Measurements from ENCODE around the gene ATP2B2. TPM values are rescaled to one million over a fixed set of nuclear protein-coding genes. Genes with fewer than 3 reads are reported as not detected.

Gene ATP2B2
- total RNA-seq, 1 donor from 2014 or later = not detected

DNA sequence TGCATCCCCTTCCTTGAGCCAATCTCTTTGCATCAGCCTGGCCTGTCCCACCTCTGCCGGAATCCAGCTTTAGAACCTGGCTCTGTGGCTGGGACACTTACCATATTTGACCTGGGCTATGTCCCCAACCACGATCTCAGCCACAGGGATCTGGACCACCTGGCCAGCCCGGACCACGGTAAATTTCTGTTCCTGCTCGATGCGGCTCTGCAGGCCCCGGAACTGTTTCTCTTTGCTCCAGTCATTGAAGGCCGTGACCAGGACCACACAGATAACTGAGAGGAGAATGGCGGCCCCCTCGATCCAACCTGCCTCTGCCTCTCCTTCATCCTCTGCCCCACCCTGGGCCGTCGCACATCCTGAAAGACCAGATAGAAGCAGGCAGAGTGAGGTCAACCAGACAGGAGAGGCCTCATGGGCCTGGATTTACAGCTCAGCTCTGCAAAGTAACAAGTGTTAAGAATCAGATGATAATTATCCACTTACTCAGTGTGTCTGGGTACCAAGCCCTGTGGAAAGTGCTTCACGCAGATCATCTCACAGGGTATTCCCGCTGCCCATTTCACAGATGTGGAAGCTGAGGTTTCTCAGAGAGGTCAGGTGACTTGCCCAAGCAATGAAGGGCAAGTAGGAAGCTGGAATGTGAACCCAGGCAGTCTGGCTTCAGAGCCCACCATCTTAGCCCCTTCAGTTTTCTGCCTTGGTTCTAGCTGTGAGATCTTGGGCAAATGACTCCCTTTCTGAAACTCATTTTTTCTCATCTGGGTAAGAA is 103.2 kb downstream of the ATP2B2 start:
- Mint-ChIP-seq H3K27ac (no peak overlapping the region), H3K4me1 (no peaks in the 10 kb centered on the region), H3K27me3 (ENCODE audit: insufficient read depth, low read depth) (peaks cover 2% of the 10 kb centered on the region), H3K36me3 (no peaks in the 10 kb centered on the region), H3K4me3 (no peak overlapping the region), H3K9me3 (no peaks in the 10 kb centered on the region)
- Histone ChIP-seq H4K20me1 (ENCODE audit: low read depth) (no peaks in the 10 kb centered on the region), H3K4me1 (no peaks in the 10 kb centered on the region), H3K27ac (no peak overlapping the region), H3K4me3 (no peak overlapping the region), H2AFZ (replicated peaks) (no peak overlapping the region), H3K79me2 (ENCODE audit: low read depth) (no peaks in the 10 kb centered on the region), H3K4me2 (no peak overlapping the region), H3K27me3 (no peaks in the 10 kb centered on the region), H3K9me3 (ENCODE audit: low read depth) (no peaks in the 10 kb centered on the region), H3K36me3 (no peaks in the 10 kb centered on the region), H3F3A (ENCODE audit: low read depth) (no peaks in the 10 kb centered on the region), H3K9ac (no peak overlapping the region)
- TF ChIP-seq, protein P1, sequence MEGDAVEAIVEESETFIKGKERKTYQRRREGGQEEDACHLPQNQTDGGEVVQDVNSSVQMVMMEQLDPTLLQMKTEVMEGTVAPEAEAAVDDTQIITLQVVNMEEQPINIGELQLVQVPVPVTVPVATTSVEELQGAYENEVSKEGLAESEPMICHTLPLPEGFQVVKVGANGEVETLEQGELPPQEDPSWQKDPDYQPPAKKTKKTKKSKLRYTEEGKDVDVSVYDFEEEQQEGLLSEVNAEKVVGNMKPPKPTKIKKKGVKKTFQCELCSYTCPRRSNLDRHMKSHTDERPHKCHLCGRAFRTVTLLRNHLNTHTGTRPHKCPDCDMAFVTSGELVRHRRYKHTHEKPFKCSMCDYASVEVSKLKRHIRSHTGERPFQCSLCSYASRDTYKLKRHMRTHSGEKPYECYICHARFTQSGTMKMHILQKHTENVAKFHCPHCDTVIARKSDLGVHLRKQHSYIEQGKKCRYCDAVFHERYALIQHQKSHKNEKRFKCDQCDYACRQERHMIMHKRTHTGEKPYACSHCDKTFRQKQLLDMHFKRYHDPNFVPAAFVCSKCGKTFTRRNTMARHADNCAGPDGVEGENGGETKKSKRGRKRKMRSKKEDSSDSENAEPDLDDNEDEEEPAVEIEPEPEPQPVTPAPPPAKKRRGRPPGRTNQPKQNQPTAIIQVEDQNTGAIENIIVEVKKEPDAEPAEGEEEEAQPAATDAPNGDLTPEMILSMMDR (IDR thresholded peaks at IDR 0.05) = no peak
- no peak for TF ChIP-seq EZH2phosphoT487 (IDR thresholded peaks at IDR 0.05)
- TF ChIP-seq EZH2 (IDR thresholded peaks at IDR 0.05) = no peak
- no peak for DNase-seq (ENCODE audit: low spot score)

DNA sequence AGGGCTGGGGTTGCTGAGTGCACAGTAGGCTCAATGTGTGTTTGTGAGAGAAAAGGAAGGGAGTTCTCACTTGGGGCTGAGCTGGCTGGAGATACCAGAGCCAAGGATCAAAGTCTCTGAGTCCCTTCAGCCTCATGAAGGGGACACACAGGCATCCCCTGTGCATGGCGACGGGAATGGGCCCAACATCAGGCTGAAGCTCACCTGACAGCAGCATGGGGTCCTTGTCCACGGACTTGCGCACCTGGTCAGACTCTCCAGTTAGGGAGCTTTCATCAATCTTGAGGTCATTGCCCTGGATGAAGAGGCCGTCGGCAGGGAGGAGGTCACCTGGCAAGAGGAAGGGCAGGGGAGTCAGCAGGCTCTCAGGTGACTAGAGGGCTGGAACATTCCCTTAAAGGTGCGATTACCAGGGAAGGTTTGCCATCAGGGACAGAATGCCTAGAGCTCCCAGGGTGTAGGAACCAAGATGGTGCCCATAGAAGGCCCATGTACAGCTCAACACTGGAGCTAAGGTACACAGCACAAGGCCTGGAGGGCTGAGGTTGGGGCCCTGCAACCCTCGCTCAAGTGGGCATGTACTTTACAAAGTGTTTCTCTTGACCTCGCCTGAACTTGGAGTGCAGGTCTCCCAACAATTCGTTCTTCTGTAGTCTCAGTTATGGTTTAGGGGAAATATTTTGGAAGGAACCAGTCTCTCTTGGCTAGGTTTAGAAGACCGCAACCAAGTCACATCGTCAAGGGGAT is 104.5 kb downstream of the ATP2B2 start:
- H3K4me1 Mint-ChIP-seq = no peaks in the 10 kb centered on the region
- no peak overlapping the region for H3K4me3 ChIP-seq
- H3K27me3 Mint-ChIP-seq (ENCODE audit: insufficient read depth, low read depth) = peaks cover 2% of the 10 kb centered on the region
- H3K4me2 ChIP-seq = no peak overlapping the region
- H2AFZ ChIP-seq (replicated peaks) = no peak overlapping the region
- no peaks in the 10 kb centered on the region for H3K9me3 ChIP-seq (ENCODE audit: low read depth)
- no peaks in the 10 kb centered on the region for H3K36me3 ChIP-seq
- H3K27ac ChIP-seq = no peak overlapping the region
- no peak for DNase-seq (ENCODE audit: low spot score)
- H3F3A ChIP-seq (ENCODE audit: low read depth) = no peaks in the 10 kb centered on the region
- H3K4me3 Mint-ChIP-seq = no peak overlapping the region
- no peaks in the 10 kb centered on the region for H3K9me3 Mint-ChIP-seq
- TF ChIP-seq, protein P1 (IDR thresholded peaks at IDR 0.05) = no peak
- no peak for TF ChIP-seq EZH2 (IDR thresholded peaks at IDR 0.05)
- no peak for TF ChIP-seq EZH2phosphoT487 (IDR thresholded peaks at IDR 0.05)
- no peaks in the 10 kb centered on the region for H3K79me2 ChIP-seq (ENCODE audit: low read depth)
- H4K20me1 ChIP-seq (ENCODE audit: low read depth) = no peaks in the 10 kb centered on the region
- H3K9ac ChIP-seq = no peak overlapping the region
- no peaks in the 10 kb centered on the region for H3K36me3 Mint-ChIP-seq
- H3K27ac Mint-ChIP-seq = peak overlapping the region; percentile 0
- H3K27me3 ChIP-seq = no peaks in the 10 kb centered on the region
- no peaks in the 10 kb centered on the region for H3K4me1 ChIP-seq

GRCh38 chr3:10400050-10400748 is 105.2 kb downstream of the ATP2B2 start:
- Mint-ChIP-seq H3K4me3 (no peak overlapping the region), H3K9me3 (no peaks in the 10 kb centered on the region), H3K36me3 (no peaks in the 10 kb centered on the region), H3K27me3 (ENCODE audit: insufficient read depth, low read depth) (peaks cover 2% of the 10 kb centered on the region), H3K27ac (peak overlapping the region; percentile 0), H3K4me1 (peaks cover 1% of the 10 kb centered on the region)
- Histone ChIP-seq H3K27me3 (no peaks in the 10 kb centered on the region), H3K79me2 (ENCODE audit: low read depth) (no peaks in the 10 kb centered on the region), H3K27ac (no peak overlapping the region), H3F3A (ENCODE audit: low read depth) (no peaks in the 10 kb centered on the region), H2AFZ (replicated peaks) (no peak overlapping the region), H3K4me1 (no peaks in the 10 kb centered on the region), H3K36me3 (no peaks in the 10 kb centered on the region), H3K4me2 (no peak overlapping the region), H3K4me3 (no peak overlapping the region), H3K9me3 (ENCODE audit: low read depth) (no peaks in the 10 kb centered on the region), H3K9ac (no peak overlapping the region), H4K20me1 (ENCODE audit: low read depth) (no peaks in the 10 kb centered on the region)
- DNase-seq (ENCODE audit: low spot score) = no peak
- TF ChIP-seq EZH2 (IDR thresholded peaks at IDR 0.05) (no peak), EZH2phosphoT487 (IDR thresholded peaks at IDR 0.05) (no peak)
- TF ChIP-seq, protein P1 (IDR thresholded peaks at IDR 0.05) = no peak
